OCI-LY7 (cell line): ENCODE results near the gene ADIG. TPM values are rescaled to one million over a fixed set of nuclear protein-coding genes. Genes with fewer than 3 reads are reported as not detected.

Experiments
- BruUV-seq: library from RNA; stranded (reverse); fragments of 400-500 nt; replicated peaks from 2 replicates; lab custom pipeline; 2021; lab: Mats Ljungman, UMichigan
- CTCF ChIA-PET: fragments of 300-600 bp; sonication (Branson Sonifier 250); formaldehyde crosslinking; loops from one replicate; lab custom pipeline; 2022; ENCODE audit warnings: antibody characterized with exemption; ENCODE audit not compliant: unreplicated experiment; lab: Charles Lee
- POLR2A ChIA-PET: fragments of 300-600 bp; sonication (Branson Sonifier 250); formaldehyde crosslinking; loops from one replicate; lab custom pipeline; 2022; ENCODE audit warnings: antibody characterized with exemption; lab: Charles Lee
- DNase-seq: peaks from one replicate; pipeline ENCODE4 v3.0.0-alpha.2; 2015; ENCODE audit warnings: low spot score
- H2AFZ ChIP-seq: fragments of 200-600 bp; sonication (generic), shearing (Covaris generic); 2 replicates; pipeline ENCODE4 v1.6.1; 2014; ENCODE audit warnings: mild to moderate bottlenecking, antibody characterized with exemption, low read length, moderate library complexity
- H3K27ac ChIP-seq: fragments of 200-600 bp; sonication (generic); 2 replicates; pipeline ENCODE4 v1.5.1; 2014; ENCODE audit warnings: mixed run types, low read depth, mild to moderate bottlenecking, moderate library complexity, low read length, inconsistent platforms; ENCODE audit not compliant: poor library complexity, severe bottlenecking
- H3K36me3 ChIP-seq: fragments of 200-600 bp; sonication (generic); 2 replicates; pipeline ENCODE4 v1.6.1; 2014; ENCODE audit warnings: mild to moderate bottlenecking, antibody characterized with exemption, low read length, moderate library complexity, mixed read lengths; ENCODE audit not compliant: insufficient read depth
- H3K4me1 ChIP-seq: fragments of 200-600 bp; sonication (generic); 2 replicates; pipeline ENCODE4 v1.5.1; 2014; ENCODE audit warnings: mild to moderate bottlenecking, low read length; ENCODE audit not compliant: insufficient read depth, poor library complexity, severe bottlenecking
- H3K4me2 ChIP-seq: fragments of 200-600 bp; sonication (generic); 2 replicates; pipeline ENCODE4 v1.6.1; 2014; ENCODE audit warnings: mild to moderate bottlenecking, low read length
- H3K4me3 ChIP-seq: fragments of 200-600 bp; sonication (generic); 2 replicates; pipeline ENCODE4 v1.5.1; 2014; ENCODE audit warnings: mild to moderate bottlenecking, low read depth, low read length; ENCODE audit not compliant: poor library complexity, severe bottlenecking
- H3K79me2 ChIP-seq: fragments of 200-600 bp; sonication (generic); 2 replicates; pipeline ENCODE4 v1.6.1; 2016; ENCODE audit warnings: low read depth, mild to moderate bottlenecking, low read length, moderate library complexity, mixed read lengths; ENCODE audit not compliant: insufficient read depth
- H3K9me2 ChIP-seq: fragments of 200-600 bp; sonication (generic); 2 replicates; pipeline ENCODE4 v1.6.1; 2016; ENCODE audit warnings: mild to moderate bottlenecking, low read length, mixed read lengths; ENCODE audit not compliant: insufficient read depth
- H3K9me3 ChIP-seq: fragments of 200-600 bp; sonication (generic); 2 replicates; pipeline ENCODE4 v1.6.1; 2014; ENCODE audit warnings: mild to moderate bottlenecking, mixed run types, low read length, mixed read lengths
- H4K20me1 ChIP-seq: fragments of 200-600 bp; sonication (generic); 2 replicates; pipeline ENCODE4 v1.6.1; 2014; ENCODE audit warnings: mild to moderate bottlenecking, antibody characterized with exemption, low read length, moderate library complexity, mixed read lengths; ENCODE audit not compliant: insufficient read depth
- CTCF ChIP-seq: fragments of 200-600 bp; sonication (generic); conservative IDR thresholded peaks from 2 replicates; pipeline ENCODE4 v1.5.1; 2014; ENCODE audit warnings: mild to moderate bottlenecking, antibody characterized with exemption, low read length, moderate library complexity, mixed read lengths
- EZH2phosphoT487 ChIP-seq: fragments of 200-600 bp; sonication (generic); IDR thresholded peaks from 2 replicates; pipeline ENCODE4 v1.6.1; 2018; ENCODE audit warnings: low read depth, borderline replicate concordance, mild to moderate bottlenecking, mixed run types, antibody characterized with exemption, low read length, moderate library complexity, mixed read lengths
- intact Hi-C: fragments of 100-400 bp; cut with micrococcal nuclease; formaldehyde crosslinking; loops from one replicate; pipeline ENCODE4 v1.10.0; 2022; ENCODE audit not compliant: unreplicated experiment
- total RNA-seq, 2 experiments: library from RNA; depleted of rRNA in 1 of 2; stranded (reverse); fragments of >200 nt in 1 of 2; shearing (Covaris generic) in 1 of 2; gene quantifications; 2 replicates each; pipeline ENCODE4 v1.2.3, GENCODE V29; 2014 to 2022

Gene ADIG
- total RNA-seq, 2 experiments from 2014 or later, result not detected

- POLR2A ChIA-PET, result no interaction called here
- CTCF ChIA-PET, result no interaction called here
- Histone ChIP-seq H3K9me2 (no peaks in the 10 kb centered on the region), H4K20me1 (no peaks in the 10 kb centered on the region), H3K4me2 (no peak overlapping the region), H3K9me3 (no peaks in the 10 kb centered on the region), H3K4me3 (no peak overlapping the region), H3K27ac (no peak overlapping the region), H3K36me3 (no peaks in the 10 kb centered on the region), H2AFZ (no peak overlapping the region), H3K79me2 (no peaks in the 10 kb centered on the region), H3K4me1 (no peaks in the 10 kb centered on the region)
- no peak for DNase-seq
- TF ChIP-seq CTCF (no peak), EZH2phosphoT487 (no peak)
- no TSS peak for BruUV-seq
- intact Hi-C loops, result no loop called here
Observed at GRCh38 chr20:38583306-38583705, 2.3 kb downstream of the ADIG start.

- Histone ChIP-seq H3K36me3 (no peaks in the 10 kb centered on the region), H3K9me3 (no peaks in the 10 kb centered on the region), H4K20me1 (no peaks in the 10 kb centered on the region), H3K4me1 (no peaks in the 10 kb centered on the region), H3K79me2 (no peaks in the 10 kb centered on the region), H3K4me3 (no peak overlapping the region), H3K4me2 (no peak overlapping the region), H2AFZ (no peak overlapping the region), H3K27ac (no peak overlapping the region), H3K9me2 (no peaks in the 10 kb centered on the region)
- TF ChIP-seq EZH2phosphoT487 (no peak), CTCF (no peak)
- no peak for DNase-seq
- BruUV-seq, result no TSS peak
- CTCF ChIA-PET, result interaction anchor here (0.5 kb wide), 1 partner anchor 98 kb away, joined by 3 read pairs; no protein-coding TSS in a partner anchor
- intact Hi-C loops, result no loop called here
- POLR2A ChIA-PET, result no interaction called here
Observed at GRCh38 chr20:38584099-38584763, 3.2 kb downstream of the ADIG start.

- Histone ChIP-seq H3K79me2 (no peaks in the 10 kb centered on the region), H2AFZ (no peak overlapping the region), H3K9me2 (no peaks in the 10 kb centered on the region), H3K4me1 (no peaks in the 10 kb centered on the region), H3K27ac (no peak overlapping the region), H3K4me3 (no peak overlapping the region), H3K9me3 (no peaks in the 10 kb centered on the region), H3K4me2 (no peak overlapping the region), H3K36me3 (no peaks in the 10 kb centered on the region), H4K20me1 (no peaks in the 10 kb centered on the region)
- BruUV-seq, result no TSS peak
- CTCF ChIA-PET, result no interaction called here
- POLR2A ChIA-PET, result no interaction called here
- TF ChIP-seq CTCF (no peak), EZH2phosphoT487 (no peak)
- intact Hi-C loops, result no loop called here
- no peak for DNase-seq
Observed at GRCh38 chr20:38585404-38586180, 4.6 kb downstream of the ADIG start.
